GM12878 (cell line): ENCODE data around the gene EFTUD2. TPM values are rescaled to one million over a fixed set of nuclear protein-coding genes. Genes with fewer than 3 reads are reported as not detected.

Experiments used
- ATAC-seq: fragments of 200-7000 bp; cut with Tn5 transposase; 3 replicates; pipeline ENCODE4 v1.9.1; 2020; ENCODE audit warnings: mild to moderate bottlenecking, moderate library complexity
- BruUV-seq: library from RNA; stranded (reverse); fragments of 400-500 nt; replicated peaks from 2 replicates; lab custom pipeline; 2021; lab: Mats Ljungman, UMichigan
- CTCF ChIA-PET: fragments of 300-600 bp; sonication (Branson Sonifier 250); formaldehyde crosslinking; extraction: SDS; loops from one replicate; lab custom pipeline; 2021; ENCODE audit warnings: inconsistent platforms; lab: Yijun Ruan, JAX
- POLR2A ChIA-PET: fragments of 350-600 bp; formaldehyde crosslinking; extraction: SDS; loops from one replicate; lab custom pipeline; 2021; ENCODE audit warnings: inconsistent platforms; lab: Charles Lee
- RAD21 ChIA-PET: fragments of 300-600 bp; sonication (Branson Sonifier 250); formaldehyde crosslinking; loops from one replicate; lab custom pipeline; 2023; ENCODE audit warnings: antibody characterized with exemption; ENCODE audit not compliant: unreplicated experiment; lab: Charles Lee
- SMC1A ChIA-PET: fragments of 300-600 bp; sonication (Branson Sonifier 250); formaldehyde crosslinking; loops from one replicate; lab custom pipeline; 2023; ENCODE audit not compliant: unreplicated experiment, uncharacterized antibody; lab: Charles Lee
- DNase-seq: peaks from one replicate; pipeline ENCODE4 v3.0.0-alpha.2; 2011; ENCODE audit warnings: low read depth, low spot score
- FAIRE-seq: peaks from 3 replicates; lab custom pipeline; 2011; peaks lifted over from hg19 to GRCh38; lab: Jason Lieb, UNC
- H2AFZ ChIP-seq: 2 replicates; pipeline ENCODE4 v1.6.0; 2011; ENCODE audit warnings: low read depth, low read length, control low read depth; ENCODE audit not compliant: control insufficient read depth
- H3K27ac ChIP-seq: 2 replicates; pipeline ENCODE4 v1.5.1; 2011; ENCODE audit warnings: control low read depth; ENCODE audit not compliant: control insufficient read depth, insufficient read depth
- H3K27me3 ChIP-seq, 2 experiments: replicated peaks in 1 of 2; 2 replicates each; pipeline versions ENCODE4 v1.6.0 to v1.6.1; 2011; ENCODE audit warnings: low read length in 1 of 2; ENCODE audit not compliant: control insufficient read depth in 2 of 2, insufficient read depth in 2 of 2
- H3K36me3 ChIP-seq, 2 experiments: 2 replicates each; pipeline ENCODE4 v1.5.1; 2011; ENCODE audit warnings: low read length in 1 of 2; ENCODE audit not compliant: control insufficient read depth in 2 of 2, insufficient read depth in 2 of 2
- H3K4me1 ChIP-seq: 2 replicates; pipeline ENCODE4 v1.6.1; 2011; ENCODE audit warnings: mild to moderate bottlenecking, low read length, moderate library complexity, mixed read lengths; ENCODE audit not compliant: control insufficient read depth, insufficient read depth
- H3K4me2 ChIP-seq: 2 replicates; pipeline ENCODE4 v1.6.0; 2011; ENCODE audit warnings: control low read depth; ENCODE audit not compliant: control insufficient read depth, insufficient read depth
- H3K4me3 ChIP-seq: fragments of 200-600 bp; sonication (generic); 2 replicates; pipeline ENCODE4 v1.5.1; 2016
- H3K79me2 ChIP-seq: 2 replicates; pipeline ENCODE4 v1.6.0; 2011; ENCODE audit warnings: low read length; ENCODE audit not compliant: control insufficient read depth, insufficient read depth
- H3K9ac ChIP-seq: 2 replicates; pipeline ENCODE4 v1.8.0; 2011; ENCODE audit warnings: low read length, control low read depth, mixed read lengths; ENCODE audit not compliant: control insufficient read depth, insufficient read depth
- H3K9me3 ChIP-seq: replicated peaks from 3 replicates; pipeline ENCODE4 v1.5.1; 2011; ENCODE audit warnings: mild to moderate bottlenecking, low read length; ENCODE audit not compliant: control insufficient read depth, insufficient read depth
- H4K20me1 ChIP-seq: 2 replicates; pipeline ENCODE4 v1.6.0; 2011; ENCODE audit not compliant: control insufficient read depth, insufficient read depth
- CBFB ChIP-seq: IDR thresholded peaks from 2 replicates; pipeline ENCODE4 v1.6.1; 2016; ENCODE audit warnings: antibody characterized with exemption, low read depth
- CREM ChIP-seq: IDR thresholded peaks from 2 replicates; pipeline ENCODE4 v1.6.1; 2014; ENCODE audit warnings: antibody characterized with exemption, low read depth
- NBN ChIP-seq: fragments of 450-650 bp; IDR thresholded peaks from 2 replicates; pipeline ENCODE4 v1.6.1; 2016
- NFYA ChIP-seq: IDR thresholded peaks from 2 replicates; pipeline ENCODE4 v1.6.1; 2011; ENCODE audit warnings: low read depth, mild to moderate bottlenecking, low read length, improper control_type of control experiment, borderline replicate concordance
- RELA ChIP-seq: fragments of 450-650 bp; IDR thresholded peaks from 2 replicates; pipeline ENCODE4 v1.8.0; 2014; ENCODE audit warnings: borderline replicate concordance; ENCODE audit not compliant: partially characterized antibody
- SMAD1 ChIP-seq: fragments of 450-650 bp; IDR thresholded peaks from 2 replicates; pipeline ENCODE4 v1.6.1; 2018; ENCODE audit warnings: mild to moderate bottlenecking, low read depth; ENCODE audit not compliant: partially characterized antibody
- SREBF1 ChIP-seq: IDR thresholded peaks from 2 replicates; pipeline ENCODE4 v1.6.1; 2012; ENCODE audit warnings: mild to moderate bottlenecking, low read length
- SRF ChIP-seq, 2 experiments: IDR thresholded peaks; 2 replicates each; pipeline ENCODE4 v1.6.1; 2011; ENCODE audit warnings: low read depth in 2 of 2, low read length in 2 of 2, mild to moderate bottlenecking in 1 of 2, moderate library complexity in 1 of 2
- STAT3 ChIP-seq: IDR thresholded peaks from 2 replicates; pipeline ENCODE4 v1.6.1; 2011; ENCODE audit warnings: low read depth, low read length, improper control_type of control experiment
- TCF12 ChIP-seq: IDR thresholded peaks from 2 replicates; pipeline ENCODE4 v1.6.1; 2011; ENCODE audit warnings: low read depth, mild to moderate bottlenecking, low read length
- YBX1 ChIP-seq: fragments of 450-650 bp; IDR thresholded peaks from 2 replicates; pipeline ENCODE4 v1.6.1; 2016; ENCODE audit warnings: antibody characterized with exemption
- WGBS: methylation state at CpG from one replicate; pipeline ENCODE4 v1.1.6; 2016; ENCODE audit warnings: low lambda C conversion rate; ENCODE audit not compliant: insufficient replicate concordance, insufficient coverage; ENCODE audit errors: missing lambda C conversion rate; 5-methylcytosine and 5-hydroxymethylcytosine counted together
- in situ Hi-C: fragments of 300-500 bp; cut with MboI; formaldehyde crosslinking; loops from 9 replicates; pipeline ENCODE4 v1.14.3; 2018; ENCODE audit warnings: mixed read lengths
- intact Hi-C: fragments of 100-400 bp; cut with micrococcal nuclease; formaldehyde crosslinking; loops from one replicate; pipeline ENCODE4 v1.14.2; 2022; ENCODE audit not compliant: unreplicated experiment
- polyA plus RNA-seq, 11 experiments: library from polyadenylated mRNA; depleted of rRNA in 4 of 11; unstranded in 6 of 11; stranded (reverse) in 5 of 11; fragments of >200 nt; fragmentation: Nextera tagmentation in 4 of 11; fragmentation: Illumina TruSeq in 1 of 11; extraction: Ambion mirVana in 4 of 11; extraction: Trizol in 1 of 11; gene quantifications; 1 replicate in 1 of 11; 2 replicates in 10 of 11; pipeline versions ENCODE4 v1.2.1 to v1.2.3, GENCODE V29; 2011 to 2016; ENCODE audit warnings: inconsistent platforms in 2 of 11, missing spikeins in 2 of 11, low read depth in 1 of 11
- total RNA-seq, 4 experiments: library from RNA; depleted of rRNA in 3 of 4; stranded (reverse); fragments of >200 nt in 3 of 4; fragmentation: Illumina TruSeq in 1 of 4; extraction: Trizol in 1 of 4; gene quantifications; 2 replicates each; pipeline versions ENCODE4 v1.2.1 to v1.2.3, GENCODE V29; 2013 to 2021
- TF ChIP-seq, protein P1 (sequence below): IDR thresholded peaks from 2 replicates; pipeline ENCODE4 v1.6.1; 2011; ENCODE audit warnings: mild to moderate bottlenecking, low read depth, low read length, moderate library complexity; ENCODE audit not compliant: insufficient replicate concordance
- TF ChIP-seq, protein P2 (sequence below): IDR thresholded peaks from 2 replicates; pipeline ENCODE4 v1.6.1; 2011; ENCODE audit warnings: low read depth, mild to moderate bottlenecking, low read length, moderate library complexity, borderline replicate concordance; ENCODE audit errors: extremely low read depth

The EFTUD2 gene
- total and polyA plus RNA-seq, 10 of the 15 experiments (the other 5 are each of a cell fraction or from before 2014, with no cell fraction given) = 33.0 to 198 (median 126) TPM

DNA sequence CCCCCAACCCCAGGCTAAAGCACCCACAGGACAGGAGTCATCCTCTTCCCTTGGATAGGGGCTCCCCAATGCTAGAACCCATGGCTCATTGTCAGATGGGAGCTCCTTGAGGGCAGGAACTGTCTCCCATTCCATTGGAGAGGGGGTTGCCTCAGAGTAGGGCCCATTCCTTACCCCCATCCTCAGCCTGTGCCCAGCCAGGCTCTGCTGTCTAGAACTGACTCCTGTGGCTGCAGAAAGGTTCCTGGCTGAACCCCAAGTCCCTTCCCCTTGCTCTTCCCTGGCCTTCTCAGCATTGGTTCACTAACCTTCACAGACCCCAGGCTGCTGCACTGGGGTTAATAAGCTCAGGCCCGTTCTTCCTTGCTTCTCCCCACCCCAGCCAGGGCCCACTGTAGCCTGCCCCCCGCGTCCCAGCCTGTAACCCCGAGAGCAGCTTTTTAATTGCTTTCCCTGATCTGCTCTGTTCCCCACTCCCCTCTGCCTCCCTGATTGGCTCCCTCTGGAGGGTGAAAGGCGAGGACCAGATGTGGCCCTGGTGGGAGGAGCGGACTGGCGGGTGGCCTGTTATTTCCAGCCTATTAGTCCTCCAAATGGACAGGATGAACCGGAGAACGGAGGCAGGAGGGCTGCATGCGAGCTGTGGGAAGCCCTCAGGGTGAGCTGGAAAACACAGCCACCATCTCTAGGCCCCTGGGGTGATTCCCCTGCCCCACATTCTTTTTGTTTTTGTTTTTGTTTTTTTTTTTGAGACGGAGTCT lies 22.1 kb upstream of the EFTUD2 start:
- Histone ChIP-seq H3K79me2 (no peaks in the 10 kb centered on the region), H2AFZ (no peak overlapping the region), H3K27me3 (peaks cover 0 to 3% of the 10 kb centered on the region in 2 experiments; a peak in 1 of 4 replicates), H3K9me3 (no peaks in the 10 kb centered on the region), H4K20me1 (no peaks in the 10 kb centered on the region), H3K4me3 (no peak overlapping the region), H3K9ac (no peak overlapping the region), H3K27ac (no peak overlapping the region), H3K36me3 (peaks cover 3 to 6% of the 10 kb centered on the region in 2 experiments; a peak in 3 of 4 replicates), H3K4me1 (peaks cover 12% of the 10 kb centered on the region), H3K4me2 (0 out of 2 replicates have a peak overlapping the region, but pooled peaks have one; percentile 39)
- ChIA-PET POLR2A (interaction anchor here (0.9 to 2.5 kb wide), 7 partner anchors 11 to 202 kb away, joined by 3 to 13 read pairs (median 8); partner anchors contain the start of gene KIF18B), CTCF (interaction anchor here (0.8 to 6.9 kb wide), 38 partner anchors 8 to 280 kb away, joined by 3 to 156 read pairs (median 5); partner anchors contain the start of genes ACBD4, C1QL1, EFTUD2 and PLCD3), RAD21 (interaction anchor here (1.0 to 4.6 kb wide), 15 partner anchors 27 to 276 kb away, joined by 3 to 82 read pairs (median 5); partner anchors contain the start of genes ACBD4, C1QL1, KIF18B and NMT1), SMC1A (interaction anchor here (1.1 to 6.5 kb wide), 18 partner anchors 10 to 187 kb away, joined by 3 to 90 read pairs (median 7); partner anchors contain the start of gene EFTUD2)
- no TSS peak for BruUV-seq
- intact Hi-C loops = loop anchor here (5.0 kb wide), 1 partner anchor 191 kb away; no protein-coding TSS in a partner anchor
- ATAC-seq = no peak
- TF ChIP-seq SMAD1 = no peak
- TF ChIP-seq TCF12 = no peak
- TF ChIP-seq, protein P1, sequence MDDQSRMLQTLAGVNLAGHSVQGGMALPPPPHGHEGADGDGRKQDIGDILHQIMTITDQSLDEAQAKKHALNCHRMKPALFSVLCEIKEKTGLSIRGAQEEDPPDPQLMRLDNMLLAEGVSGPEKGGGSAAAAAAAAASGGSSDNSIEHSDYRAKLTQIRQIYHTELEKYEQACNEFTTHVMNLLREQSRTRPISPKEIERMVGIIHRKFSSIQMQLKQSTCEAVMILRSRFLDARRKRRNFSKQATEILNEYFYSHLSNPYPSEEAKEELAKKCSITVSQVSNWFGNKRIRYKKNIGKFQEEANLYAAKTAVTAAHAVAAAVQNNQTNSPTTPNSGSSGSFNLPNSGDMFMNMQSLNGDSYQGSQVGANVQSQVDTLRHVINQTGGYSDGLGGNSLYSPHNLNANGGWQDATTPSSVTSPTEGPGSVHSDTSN = no peak
- TF ChIP-seq CBFB = no peak
- TF ChIP-seq YBX1 = no peak
- TF ChIP-seq, protein P2, sequence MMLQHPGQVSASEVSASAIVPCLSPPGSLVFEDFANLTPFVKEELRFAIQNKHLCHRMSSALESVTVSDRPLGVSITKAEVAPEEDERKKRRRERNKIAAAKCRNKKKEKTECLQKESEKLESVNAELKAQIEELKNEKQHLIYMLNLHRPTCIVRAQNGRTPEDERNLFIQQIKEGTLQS = no peak
- no peak for TF ChIP-seq CREM
- no peak for TF ChIP-seq STAT3
- no peak for TF ChIP-seq RELA
- TF ChIP-seq NFYA = no peak
- TF ChIP-seq NBN = no peak
- no peak for TF ChIP-seq SRF (IDR thresholded peaks at IDR 0.05; ENCODE audit: low read depth in 2 of 2, low read length in 2 of 2)
- TF ChIP-seq SREBF1 = no peak
- DNase-seq = no peak
- WGBS = 51% methylated on average over 11 of the region's 11 CpGs
- no peak for FAIRE-seq
- in situ Hi-C loops = loop anchor here (10.0 kb wide), 2 partner anchors 103 to 183 kb away; no protein-coding TSS in a partner anchor
